MCF 10A (cell line): Measurements from ENCODE around the gene PSMG3. TPM values are rescaled to one million over a fixed set of nuclear protein-coding genes. Genes with fewer than 3 reads are reported as not detected.
A peak's percentile ranks its signal among the peaks of the same experiment; 100 is the strongest.

Experiments used
- Bru-seq: library from RNA; stranded (reverse); fragments of 400-500 nt; gene quantifications from one replicate; lab custom pipeline; 2021; lab: Mats Ljungman, UMichigan
- BruChase-seq, 2 experiments: library from RNA; stranded (reverse); fragments of 400-500 nt; gene quantifications; one replicate each; lab custom pipeline; 2021; lab: Mats Ljungman, UMichigan
- BruUV-seq: library from RNA; stranded (reverse); fragments of 400-500 nt; replicated peaks from 2 replicates; lab custom pipeline; 2021; lab: Mats Ljungman, UMichigan
- CTCF ChIA-PET: fragments of 300-600 bp; sonication (Branson Sonifier 250); formaldehyde crosslinking; extraction: SDS; loops from one replicate; lab custom pipeline; 2021; ENCODE audit warnings: antibody characterized with exemption, inconsistent platforms; lab: Yijun Ruan, JAX
- POLR2A ChIA-PET: fragments of 300-600, 350-650 bp; sonication (Branson Sonifier 250); formaldehyde crosslinking; extraction: SDS; loops from one replicate; lab custom pipeline; 2020; ENCODE audit warnings: antibody characterized with exemption, inconsistent platforms; lab: Yijun Ruan, JAX
- DNase-seq: peaks from one replicate; pipeline ENCODE4 v3.0.0-alpha.2; 2018; ENCODE audit not compliant: unreplicated experiment
- H3K27ac Mint-ChIP-seq: one replicate; pipeline ENCODE4 v1.8.0; 2022; ENCODE audit warnings: mild to moderate bottlenecking, low read depth, mixed read lengths; ENCODE audit not compliant: unreplicated experiment
- H3K27me3 Mint-ChIP-seq: one replicate; pipeline ENCODE4 v1.8.0; 2022; ENCODE audit warnings: mixed read lengths; ENCODE audit not compliant: insufficient read depth, unreplicated experiment
- H3K36me3 Mint-ChIP-seq: one replicate; pipeline ENCODE4 v1.8.0; 2022; ENCODE audit warnings: mild to moderate bottlenecking, moderate library complexity, mixed read lengths; ENCODE audit not compliant: insufficient read depth, unreplicated experiment
- H3K4me1 Mint-ChIP-seq: one replicate; pipeline ENCODE4 v1.8.0; 2022; ENCODE audit warnings: mixed read lengths; ENCODE audit not compliant: insufficient read depth, unreplicated experiment
- H3K4me3 Mint-ChIP-seq: one replicate; pipeline ENCODE4 v1.8.0; 2022; ENCODE audit warnings: mild to moderate bottlenecking, moderate library complexity, mixed read lengths; ENCODE audit not compliant: unreplicated experiment
- H3K9me3 Mint-ChIP-seq: one replicate; pipeline ENCODE4 v1.8.0; 2022; ENCODE audit warnings: mixed read lengths; ENCODE audit not compliant: unreplicated experiment
- intact Hi-C: fragments of 100-400 bp; cut with micrococcal nuclease; formaldehyde crosslinking; loops from 2 replicates; pipeline ENCODE4 v1.14.1; 2022
- long read RNA-seq: library from polyadenylated mRNA; stranded (forward); transcript quantifications from one replicate; pipeline ENCODE4 v2.0.0, GENCODE V29; 2022
- total RNA-seq: library from RNA; stranded (reverse); gene quantifications from 2 replicates; pipeline ENCODE4 v1.2.3, GENCODE V29; 2022
- TF ChIP-seq, protein P1 (sequence below): fragments of 200-600 bp; IDR thresholded peaks from one replicate; pipeline ENCODE4 v1.8.0; 2022; ENCODE audit warnings: antibody characterized with exemption, mild to moderate bottlenecking; ENCODE audit not compliant: unreplicated experiment

The PSMG3 gene, protein sequence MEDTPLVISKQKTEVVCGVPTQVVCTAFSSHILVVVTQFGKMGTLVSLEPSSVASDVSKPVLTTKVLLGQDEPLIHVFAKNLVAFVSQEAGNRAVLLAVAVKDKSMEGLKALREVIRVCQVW
- total RNA-seq (38.2 and 42.1 TPM in 2 replicates), Bru-seq, nascent RNA (percentile 65 among the genes with signal in this experiment), BruChase-seq, experiment 1, labeled RNA remaining after a 6-hour chase (percentile 83 among the genes with signal in this experiment), BruChase-seq, experiment 2, labeled RNA remaining after a 2-hour chase (percentile 74 among the genes with signal in this experiment)
- long read RNA-seq, transcript PSMG3-202 (2 exons, 1,391 nt): major isoform, 23 of 47 reads
- long read RNA-seq, transcript PSMG3-203 (3 exons, 774 nt): minor isoform, 11 of 47 reads
- long read RNA-seq, partial matches to known transcripts: 0 of 47 reads
- long read RNA-seq, other reads (novel, unspliced or antisense): 13 of 47 reads

DNA sequence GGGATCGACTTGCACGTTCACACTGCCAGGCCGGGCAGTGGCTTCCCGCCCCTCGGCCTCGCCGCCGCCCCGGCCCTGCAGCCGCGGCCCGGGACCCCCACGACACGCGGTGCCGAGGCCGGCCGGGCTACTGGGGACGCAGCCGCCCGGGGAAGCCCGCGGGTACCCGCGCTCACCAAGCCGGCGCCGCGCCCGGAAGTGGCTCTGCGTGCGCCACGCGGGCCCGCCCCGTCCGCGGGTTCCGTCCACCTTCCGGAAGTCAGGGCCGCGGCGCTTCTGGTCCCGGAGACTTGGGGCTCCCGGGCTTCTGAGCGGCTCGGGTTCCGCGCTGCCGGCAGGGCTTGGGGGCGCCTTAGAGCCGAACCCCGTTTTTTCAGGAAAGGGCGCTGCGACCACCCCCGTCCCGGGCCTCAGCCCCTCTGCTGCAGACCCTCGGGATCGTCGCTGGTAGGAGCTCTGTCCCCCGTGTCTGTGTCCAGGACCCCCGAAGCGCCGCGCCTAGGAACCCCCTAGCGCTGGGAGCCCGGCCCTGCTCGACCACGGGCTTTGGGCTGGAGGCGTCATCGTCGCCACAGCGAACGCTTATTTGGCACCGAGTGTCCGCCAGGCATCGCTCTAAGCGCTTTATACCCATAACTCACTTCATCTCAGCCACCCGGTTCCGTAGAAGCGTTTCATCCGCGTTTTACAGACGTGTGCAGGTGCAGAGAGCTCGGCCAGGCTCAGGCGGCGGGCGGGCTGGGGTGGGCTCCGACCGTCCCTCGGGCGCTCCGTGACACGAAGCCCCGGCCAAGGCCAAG lies at the start of gene PSMG3:
Gene PSMG3 (minus strand): TSS at position 200 of the 800 bp plus-strand sequence. CDS start 693 bp downstream, outside the sequence.
- CTCF ChIA-PET: interaction anchor here (0.6 to 1.0 kb wide), 3 partner anchors 9 to 63 kb away, joined by 3 to 6 read pairs (median 5); partner anchors contain the start of gene TMEM184A
- BruUV-seq: TSS peak; percentile 26
- Mint-ChIP-seq H3K27ac (peak within 1 kb of the TSS; percentile 88), H3K36me3 (peaks cover 33% of the 10 kb centered on the region), H3K4me1 (peaks cover 30% of the 10 kb centered on the region), H3K9me3 (no peaks in the 10 kb centered on the region), H3K4me3 (peak within 1 kb of the TSS; percentile 72), H3K27me3 (no peaks in the 10 kb centered on the region)
- POLR2A ChIA-PET: interaction anchor here (0.5 to 3.0 kb wide), 7 partner anchors 10 to 1188 kb away, joined by 3 to 28 read pairs (median 3); partner anchors contain the start of gene TMEM184A
- peak; percentile 90 for DNase-seq
- intact Hi-C loops: loop anchor here (10.0 kb wide), 1 partner anchor 625 kb away; no protein-coding TSS in a partner anchor
- TF ChIP-seq, protein P1, sequence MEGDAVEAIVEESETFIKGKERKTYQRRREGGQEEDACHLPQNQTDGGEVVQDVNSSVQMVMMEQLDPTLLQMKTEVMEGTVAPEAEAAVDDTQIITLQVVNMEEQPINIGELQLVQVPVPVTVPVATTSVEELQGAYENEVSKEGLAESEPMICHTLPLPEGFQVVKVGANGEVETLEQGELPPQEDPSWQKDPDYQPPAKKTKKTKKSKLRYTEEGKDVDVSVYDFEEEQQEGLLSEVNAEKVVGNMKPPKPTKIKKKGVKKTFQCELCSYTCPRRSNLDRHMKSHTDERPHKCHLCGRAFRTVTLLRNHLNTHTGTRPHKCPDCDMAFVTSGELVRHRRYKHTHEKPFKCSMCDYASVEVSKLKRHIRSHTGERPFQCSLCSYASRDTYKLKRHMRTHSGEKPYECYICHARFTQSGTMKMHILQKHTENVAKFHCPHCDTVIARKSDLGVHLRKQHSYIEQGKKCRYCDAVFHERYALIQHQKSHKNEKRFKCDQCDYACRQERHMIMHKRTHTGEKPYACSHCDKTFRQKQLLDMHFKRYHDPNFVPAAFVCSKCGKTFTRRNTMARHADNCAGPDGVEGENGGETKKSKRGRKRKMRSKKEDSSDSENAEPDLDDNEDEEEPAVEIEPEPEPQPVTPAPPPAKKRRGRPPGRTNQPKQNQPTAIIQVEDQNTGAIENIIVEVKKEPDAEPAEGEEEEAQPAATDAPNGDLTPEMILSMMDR: no peak

- H3K27me3 Mint-ChIP-seq: peaks cover 36% of the 10 kb centered on the region
Measured at GRCh38 chr7:1618475-1618874, 48.6 kb upstream of the PSMG3 start.

DNA sequence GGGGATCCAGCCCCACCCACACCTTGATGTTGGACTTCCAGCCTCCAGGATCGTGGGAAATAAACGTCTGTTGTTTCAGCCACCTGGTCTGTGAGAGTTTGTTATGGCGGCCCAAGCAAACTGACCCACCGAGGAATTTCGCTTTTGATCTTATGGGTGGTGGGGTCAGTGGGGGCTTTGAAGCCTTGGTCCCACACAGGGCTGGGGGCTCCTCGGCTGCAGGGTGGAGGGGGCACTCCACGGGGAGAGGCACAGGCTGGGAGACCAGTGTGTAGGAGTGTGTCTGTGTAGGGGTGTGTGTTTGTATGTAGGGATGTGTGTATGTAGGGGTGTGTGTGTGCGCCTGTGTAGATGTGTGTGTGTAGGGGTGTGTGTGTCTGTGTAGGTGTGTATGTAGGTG lies 48.1 kb upstream of the PSMG3 start:
- TF ChIP-seq, protein P1: no peak
- no peaks in the 10 kb centered on the region for H3K4me1 Mint-ChIP-seq
- H3K9me3 Mint-ChIP-seq: peaks cover 11% of the 10 kb centered on the region
- H3K27me3 Mint-ChIP-seq: peaks cover 36% of the 10 kb centered on the region
- no peak for DNase-seq
- no peaks in the 10 kb centered on the region for H3K36me3 Mint-ChIP-seq
- no TSS peak for BruUV-seq
- intact Hi-C loops: no loop called here
- CTCF ChIA-PET: no interaction called here
- H3K27ac Mint-ChIP-seq: no peak overlapping the region
- H3K4me3 Mint-ChIP-seq: no peak overlapping the region
- POLR2A ChIA-PET: no interaction called here

More at GRCh38 chr7:1618475-1618874, 48.6 kb upstream of the PSMG3 start:
- DNase-seq: no peak
- ChIA-PET CTCF (no interaction called here), POLR2A (no interaction called here)
- Mint-ChIP-seq H3K9me3 (peaks cover 11% of the 10 kb centered on the region), H3K4me1 (no peaks in the 10 kb centered on the region), H3K36me3 (no peaks in the 10 kb centered on the region), H3K4me3 (no peak overlapping the region), H3K27ac (no peak overlapping the region)
- TF ChIP-seq, protein P1: no peak
- BruUV-seq: no TSS peak
- intact Hi-C loops: no loop called here
